Keratinocyte (primary cell): ENCODE data around the gene S100A7A. TPM values are rescaled to one million over a fixed set of nuclear protein-coding genes. Genes with fewer than 3 reads are reported as not detected.

Experiments used
- DNase-seq: peaks from one replicate; pipeline ENCODE4 v3.0.0-alpha.2; 2011; ENCODE audit warnings: low read depth, missing footprints, low spot score
- FAIRE-seq: peaks from 2 replicates; lab custom pipeline; 2011; peaks lifted over from hg19 to GRCh38; lab: Jason Lieb, UNC
- H2AFZ ChIP-seq: 2 replicates; pipeline ENCODE4 v1.6.0; 2012; ENCODE audit warnings: low read length, control low read depth, inconsistent platforms; ENCODE audit not compliant: control insufficient read depth
- H3K27ac ChIP-seq: 2 replicates; pipeline ENCODE4 v1.5.1; 2011; ENCODE audit warnings: low read length; ENCODE audit not compliant: control insufficient read depth, insufficient read depth
- H3K27me3 ChIP-seq: 3 replicates; pipeline ENCODE4 v1.6.0; 2011; ENCODE audit warnings: low read length; ENCODE audit not compliant: control insufficient read depth, insufficient read depth; ENCODE audit errors: extremely low read depth
- H3K36me3 ChIP-seq, 2 experiments: 2 replicates in 1 of 2; 3 replicates in 1 of 2; pipeline ENCODE4 v1.5.1; 2011; ENCODE audit warnings: low read length in 2 of 2, mild to moderate bottlenecking in 1 of 2; ENCODE audit not compliant: control insufficient read depth in 2 of 2, insufficient read depth in 2 of 2; ENCODE audit errors: extremely low read depth in 1 of 2
- H3K4me1 ChIP-seq: 3 replicates; pipeline ENCODE4 v1.5.1; 2011; ENCODE audit warnings: low read length; ENCODE audit not compliant: control insufficient read depth, insufficient read depth; ENCODE audit errors: extremely low read depth
- H3K4me2 ChIP-seq: 3 replicates; pipeline ENCODE4 v1.6.0; 2011; ENCODE audit warnings: low read depth, low read length; ENCODE audit not compliant: control insufficient read depth, insufficient read depth; ENCODE audit errors: extremely low read depth
- H3K4me3 ChIP-seq, 3 experiments: fragments of 200-600 bp in 1 of 3; sonication (generic) in 1 of 3; 2 replicates in 2 of 3; 3 replicates in 1 of 3; pipeline ENCODE4 v1.5.1; 2011 to 2016; ENCODE audit warnings: low read length in 3 of 3, mild to moderate bottlenecking in 3 of 3, control low read depth in 2 of 3, inconsistent platforms in 1 of 3, low read depth in 1 of 3, mixed read lengths in 1 of 3, mixed run types in 1 of 3, moderate library complexity in 1 of 3; ENCODE audit not compliant: control insufficient read depth in 2 of 3, insufficient read depth in 2 of 3; ENCODE audit errors: extremely low read depth in 1 of 3
- H3K79me2 ChIP-seq: 2 replicates; pipeline ENCODE4 v1.6.0; 2012; ENCODE audit warnings: low read length; ENCODE audit not compliant: control insufficient read depth, insufficient read depth
- H3K9ac ChIP-seq: 3 replicates; pipeline ENCODE4 v1.6.0; 2011; ENCODE audit warnings: low read length; ENCODE audit not compliant: control insufficient read depth, insufficient read depth; ENCODE audit errors: extremely low read depth
- H3K9me1 ChIP-seq: 3 replicates; pipeline ENCODE4 v1.6.0; 2011; ENCODE audit warnings: low read length; ENCODE audit not compliant: control insufficient read depth, insufficient read depth; ENCODE audit errors: extremely low read depth
- H3K9me3 ChIP-seq: 2 replicates; pipeline ENCODE4 v1.5.1; 2012; ENCODE audit warnings: low read depth, low read length; ENCODE audit not compliant: control insufficient read depth
- H4K20me1 ChIP-seq: 3 replicates; pipeline ENCODE4 v1.6.0; 2011; ENCODE audit warnings: low read length; ENCODE audit not compliant: control insufficient read depth, insufficient read depth; ENCODE audit errors: extremely low read depth
- EZH2 ChIP-seq: IDR thresholded peaks from one replicate; pipeline ENCODE4 v1.6.1; 2012; ENCODE audit warnings: inconsistent platforms, mild to moderate bottlenecking, low read length, moderate library complexity
- dilution Hi-C: fragments of 300-500 bp; cut with MboI; formaldehyde crosslinking; loops from one replicate; pipeline ENCODE4 v1.7.0; 2020; ENCODE audit warnings: low sequenced_read_pairs; ENCODE audit not compliant: extremely low pct_ligation_motif_present
- polyA plus RNA-seq, 5 experiments: library from polyadenylated mRNA; depleted of rRNA in 3 of 5; stranded (reverse) in 3 of 5; stranded (forward) in 1 of 5; unstranded in 1 of 5; fragments of >200 nt; gene quantifications; 1 replicate in 1 of 5; 2 replicates in 3 of 5; 3 replicates in 1 of 5; pipeline versions ENCODE4 v1.2.1 to v1.2.3, GENCODE V29; 2011 to 2012; ENCODE audit warnings: missing spikeins in 2 of 5, low read depth in 1 of 5, low replicate concordance in 1 of 5
- TF ChIP-seq, protein P1 (sequence below), 3 experiments: IDR thresholded peaks in 1 of 3; conservative IDR thresholded peaks in 1 of 3; optimal IDR thresholded peaks in 1 of 3; 2 replicates in 2 of 3; 3 replicates in 1 of 3; pipeline versions ENCODE3 to v1.5.1; 2011; ENCODE audit warnings: low read length in 3 of 3, mild to moderate bottlenecking in 3 of 3, moderate library complexity in 2 of 3, control low read depth in 1 of 3, inconsistent platforms in 1 of 3; ENCODE audit not compliant: insufficient read depth in 2 of 3; ENCODE audit errors: extremely low read depth in 1 of 3

The S100A7A gene
- polyA plus RNA-seq, 1 donor (not counting 4 experiments of a cell fraction or from before 2014, with no cell fraction given): not detected

DNA sequence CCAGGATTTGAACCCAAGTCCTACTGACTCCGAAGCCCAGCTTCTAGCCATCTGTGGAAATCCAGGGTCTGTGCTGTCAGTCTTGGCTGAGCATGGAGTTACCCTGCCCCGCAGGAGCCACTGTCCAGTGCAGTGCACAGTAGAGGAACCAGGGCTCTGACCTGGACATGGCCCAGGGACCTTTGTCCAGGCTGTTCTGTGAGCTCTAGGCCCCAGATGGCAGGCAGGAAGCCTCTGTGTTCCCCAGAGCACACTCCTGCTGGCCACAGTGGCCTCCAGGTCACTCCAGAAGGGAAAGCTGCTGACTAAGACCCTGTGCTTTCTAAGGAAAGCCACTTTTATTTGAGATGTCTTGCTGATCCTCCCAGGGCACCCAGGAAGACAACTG, 13.8 kb downstream of the S100A7A start:
- DNase-seq (no peak), FAIRE-seq (no peak)

DNA sequence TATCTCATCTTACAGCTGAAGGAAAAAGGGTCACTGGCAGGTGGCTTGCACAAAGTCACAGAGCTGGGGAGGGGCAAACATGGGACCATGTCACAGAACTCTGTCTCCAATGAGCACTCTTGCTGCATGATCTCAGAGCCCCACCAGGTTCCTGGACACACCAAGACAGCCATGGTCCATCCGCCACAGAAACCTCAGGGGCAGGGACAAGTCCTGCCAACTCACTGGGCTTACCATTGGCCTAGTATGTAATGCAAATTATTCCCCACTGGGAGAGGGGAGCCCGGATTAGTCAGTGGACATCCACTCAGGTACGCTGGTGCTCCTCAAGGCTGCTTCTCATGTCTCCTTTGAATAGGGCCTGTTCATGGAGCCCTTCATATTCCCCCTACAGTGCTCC, 14.2 kb downstream of the S100A7A start:
- no peak overlapping the region for H3K27ac ChIP-seq
- no peaks in the 10 kb centered on the region for H4K20me1 ChIP-seq
- H3K9ac ChIP-seq: no peak overlapping the region
- no peaks in the 10 kb centered on the region for H3K9me1 ChIP-seq
- H3K36me3 ChIP-seq: no peaks in the 10 kb centered on the region
- H3K79me2 ChIP-seq: no peaks in the 10 kb centered on the region
- no peak overlapping the region for H3K4me2 ChIP-seq
- H3K27me3 ChIP-seq: peaks cover 13% of the 10 kb centered on the region
- peaks cover 7% of the 10 kb centered on the region for H3K4me1 ChIP-seq
- no peak for FAIRE-seq
- H3K4me3 ChIP-seq: no peak overlapping the region
- dilution Hi-C loops: no loop called here
- H3K9me3 ChIP-seq: no peaks in the 10 kb centered on the region
- H2AFZ ChIP-seq: no peak overlapping the region
- TF ChIP-seq, protein P1, sequence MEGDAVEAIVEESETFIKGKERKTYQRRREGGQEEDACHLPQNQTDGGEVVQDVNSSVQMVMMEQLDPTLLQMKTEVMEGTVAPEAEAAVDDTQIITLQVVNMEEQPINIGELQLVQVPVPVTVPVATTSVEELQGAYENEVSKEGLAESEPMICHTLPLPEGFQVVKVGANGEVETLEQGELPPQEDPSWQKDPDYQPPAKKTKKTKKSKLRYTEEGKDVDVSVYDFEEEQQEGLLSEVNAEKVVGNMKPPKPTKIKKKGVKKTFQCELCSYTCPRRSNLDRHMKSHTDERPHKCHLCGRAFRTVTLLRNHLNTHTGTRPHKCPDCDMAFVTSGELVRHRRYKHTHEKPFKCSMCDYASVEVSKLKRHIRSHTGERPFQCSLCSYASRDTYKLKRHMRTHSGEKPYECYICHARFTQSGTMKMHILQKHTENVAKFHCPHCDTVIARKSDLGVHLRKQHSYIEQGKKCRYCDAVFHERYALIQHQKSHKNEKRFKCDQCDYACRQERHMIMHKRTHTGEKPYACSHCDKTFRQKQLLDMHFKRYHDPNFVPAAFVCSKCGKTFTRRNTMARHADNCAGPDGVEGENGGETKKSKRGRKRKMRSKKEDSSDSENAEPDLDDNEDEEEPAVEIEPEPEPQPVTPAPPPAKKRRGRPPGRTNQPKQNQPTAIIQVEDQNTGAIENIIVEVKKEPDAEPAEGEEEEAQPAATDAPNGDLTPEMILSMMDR (optimal IDR thresholded peaks at IDR 0.05 in 1 of 3, IDR thresholded peaks at IDR 0.05 in 1 of 3, conservative IDR thresholded peaks at IDR 0.05 in 1 of 3; ENCODE audit: extremely low read depth in 1 of 3, insufficient read depth in 2 of 3, low read length in 3 of 3): no peak
- no peak for TF ChIP-seq EZH2
- no peak for DNase-seq

More for the DNA sequence above, 13.8 kb downstream of the S100A7A start:
- no peaks in the 10 kb centered on the region for H4K20me1 ChIP-seq
- no peaks in the 10 kb centered on the region for H3K79me2 ChIP-seq
- no peaks in the 10 kb centered on the region for H3K36me3 ChIP-seq
- dilution Hi-C loops: no loop called here
- H3K4me2 ChIP-seq: no peak overlapping the region
- TF ChIP-seq, protein P1 (optimal IDR thresholded peaks at IDR 0.05 in 1 of 3, IDR thresholded peaks at IDR 0.05 in 1 of 3, conservative IDR thresholded peaks at IDR 0.05 in 1 of 3; ENCODE audit: extremely low read depth in 1 of 3, insufficient read depth in 2 of 3, low read length in 3 of 3): no peak
- no peak for TF ChIP-seq EZH2
- H3K9ac ChIP-seq: no peak overlapping the region
- no peaks in the 10 kb centered on the region for H3K9me3 ChIP-seq
- no peak overlapping the region for H2AFZ ChIP-seq
- H3K4me3 ChIP-seq: no peak overlapping the region
- H3K4me1 ChIP-seq: peaks cover 7% of the 10 kb centered on the region
- peaks cover 13% of the 10 kb centered on the region for H3K27me3 ChIP-seq
- H3K9me1 ChIP-seq: no peaks in the 10 kb centered on the region
- H3K27ac ChIP-seq: no peak overlapping the region
